B cell (primary cell): Measurements from ENCODE around the gene FFAR4. TPM values are rescaled to one million over a fixed set of nuclear protein-coding genes. Genes with fewer than 3 reads are reported as not detected.

ENCODE experiments used
- ATAC-seq: fragments of 200-7000 bp; cut with Tn5 transposase; one replicate; pipeline ENCODE4 v1.10.0; 2021; ENCODE audit warnings: low read depth, mild to moderate bottlenecking, moderate number of reproducible peaks, moderate library complexity
- CTCF ChIA-PET: fragments of 350-600 bp; sonication (Branson Sonifier 250); formaldehyde crosslinking; loops from one replicate; lab custom pipeline; 2021; ENCODE audit warnings: antibody characterized with exemption, inconsistent platforms; lab: Charles Lee
- POLR2A ChIA-PET: fragments of 350-600 bp; sonication (Branson Sonifier 250); formaldehyde crosslinking; loops from one replicate; lab custom pipeline; 2021; ENCODE audit warnings: antibody characterized with exemption; lab: Charles Lee
- DNase-seq: peaks from one replicate; pipeline ENCODE4 v3.0.0; 2013
- H2AFZ ChIP-seq: 2 replicates; pipeline ENCODE4 v1.6.1; 2012; ENCODE audit warnings: mild to moderate bottlenecking, low read depth, low read length; ENCODE audit not compliant: insufficient read depth, poor library complexity, severe bottlenecking
- H3K27ac ChIP-seq, 2 donors: 1 replicate in 1 of 2; 2 replicates in 1 of 2; pipeline ENCODE4 v1.5.1; 2012 to 2013; ENCODE audit warnings: low read length in 2 of 2, mild to moderate bottlenecking in 2 of 2, moderate library complexity in 1 of 2
- H3K27me3 ChIP-seq, 4 experiments: fragments of 200-600 bp in 1 of 4; sonication (generic) in 1 of 4; replicated peaks in 1 of 4; 1 replicate in 2 of 4; 2 replicates in 2 of 4; pipeline versions ENCODE4 v1.6.1 to v1.7.0; 2013 to 2016; ENCODE audit warnings: low read length in 3 of 4, mild to moderate bottlenecking in 2 of 4, mixed read lengths in 1 of 4, moderate library complexity in 1 of 4; ENCODE audit not compliant: insufficient read depth in 4 of 4, control insufficient read depth in 3 of 4; ENCODE audit errors: control extremely low read depth in 1 of 4
- H3K36me3 ChIP-seq, 2 experiments: replicated peaks in 1 of 2; 1 replicate in 1 of 2; 2 replicates in 1 of 2; pipeline versions ENCODE4 v1.6.1 to v1.7.1; 2013; ENCODE audit warnings: low read length in 1 of 2; ENCODE audit not compliant: insufficient read depth in 2 of 2, control insufficient read depth in 1 of 2; ENCODE audit errors: control extremely low read depth in 1 of 2, extremely low read depth in 1 of 2
- H3K4me1 ChIP-seq, 2 donors: fragments of 200-600 bp in 1 of 2; sonication (generic) in 1 of 2; 1 replicate in 1 of 2; 2 replicates in 1 of 2; pipeline versions ENCODE4 v1.5.1 to v1.6.1; 2013 to 2017; ENCODE audit warnings: low read length in 2 of 2; ENCODE audit not compliant: control insufficient read depth in 2 of 2, insufficient read depth in 2 of 2
- H3K4me2 ChIP-seq: replicated peaks from 2 replicates; pipeline ENCODE3; 2012; ENCODE audit warnings: mild to moderate bottlenecking, low read depth, low read length; ENCODE audit not compliant: poor library complexity, severe bottlenecking
- H3K4me3 ChIP-seq, 5 experiments: fragments of 200-600 bp in 1 of 5; sonication (generic) in 1 of 5; 1 replicate in 3 of 5; 2 replicates in 2 of 5; pipeline versions ENCODE4 v1.5.1 to v1.7.0; 2011 to 2016; ENCODE audit warnings: low read length in 4 of 5, mild to moderate bottlenecking in 4 of 5, low read depth in 2 of 5, control low read depth in 1 of 5, moderate library complexity in 1 of 5; ENCODE audit not compliant: insufficient read depth in 1 of 5; ENCODE audit errors: control extremely low read depth in 1 of 5, extremely low read depth in 1 of 5
- H3K79me2 ChIP-seq: fragments of 200-600 bp; sonication (generic); one replicate; pipeline ENCODE4 v1.6.0; 2016; ENCODE audit warnings: low read length; ENCODE audit not compliant: control insufficient read depth, insufficient read depth
- H3K9ac ChIP-seq: fragments of 200-600 bp; sonication (generic); 2 replicates; pipeline ENCODE4 v1.6.1; 2017; ENCODE audit warnings: mild to moderate bottlenecking, low read length, moderate library complexity
- H3K9me3 ChIP-seq, 3 donors: one replicate each; pipeline versions ENCODE4 v1.6.1 to v1.7.1; 2013; ENCODE audit warnings: low read length in 2 of 3; ENCODE audit not compliant: control insufficient read depth in 2 of 3, insufficient read depth in 1 of 3; ENCODE audit errors: control extremely low read depth in 1 of 3
- H4K20me1 ChIP-seq: 2 replicates; pipeline ENCODE4 v1.6.0; 2012; ENCODE audit warnings: mild to moderate bottlenecking, low read length; ENCODE audit not compliant: insufficient read depth, control insufficient read depth, poor library complexity, severe bottlenecking
- H3K27ac Mint-ChIP-seq: one replicate; pipeline ENCODE4 v1.8.0; 2021; ENCODE audit warnings: mixed read lengths
- H3K27me3 Mint-ChIP-seq: one replicate; pipeline ENCODE4 v1.8.0; 2021; ENCODE audit warnings: mixed read lengths
- H3K4me1 Mint-ChIP-seq: one replicate; pipeline ENCODE4 v1.8.0; 2021; ENCODE audit warnings: mixed read lengths
- H3K4me3 Mint-ChIP-seq: one replicate; pipeline ENCODE4 v1.8.0; 2021; ENCODE audit warnings: mixed read lengths
- H3K9me3 Mint-ChIP-seq: one replicate; pipeline ENCODE4 v1.8.0; 2022; ENCODE audit warnings: mixed read lengths; ENCODE audit not compliant: insufficient read depth
- EZH2 ChIP-seq: IDR thresholded peaks from 2 replicates; pipeline ENCODE4 v1.6.1; 2012; ENCODE audit warnings: borderline replicate concordance, low read depth, mild to moderate bottlenecking, moderate library complexity, low read length; ENCODE audit not compliant: insufficient read depth, poor library complexity, severe bottlenecking
- WGBS: methylation state at CpG from one replicate; pipeline ENCODE4 v1.1.5; 2013; ENCODE audit warnings: missing lambda C conversion rate; ENCODE audit not compliant: insufficient coverage; 5-methylcytosine and 5-hydroxymethylcytosine counted together
- intact Hi-C: fragments of 100-400 bp; cut with micrococcal nuclease; formaldehyde crosslinking; loops from one replicate; pipeline ENCODE4 v1.10.0; 2022
- polyA plus RNA-seq: library from polyadenylated mRNA; depleted of rRNA; stranded (reverse); fragments of >200 nt; gene quantifications from 2 replicates; pipeline ENCODE4 v1.2.3, GENCODE V29; 2012
- total RNA-seq, 2 donors: library from RNA; stranded (reverse); fragments of 120-200 nt in 1 of 2; gene quantifications; 1 replicate in 1 of 2; 2 replicates in 1 of 2; pipeline versions ENCODE4 v1.2.3 to v1.2.4, GENCODE V29; 2013 to 2022
- TF ChIP-seq, protein P1 (sequence below): fragments of 200-600 bp; IDR thresholded peaks from one replicate; pipeline ENCODE4 v1.8.0; 2022; ENCODE audit warnings: antibody characterized with exemption, mild to moderate bottlenecking

Gene FFAR4
- total and polyA plus RNA-seq, 2 donors (not counting 1 experiment from before 2014, with no cell fraction given), result not detected

DNA sequence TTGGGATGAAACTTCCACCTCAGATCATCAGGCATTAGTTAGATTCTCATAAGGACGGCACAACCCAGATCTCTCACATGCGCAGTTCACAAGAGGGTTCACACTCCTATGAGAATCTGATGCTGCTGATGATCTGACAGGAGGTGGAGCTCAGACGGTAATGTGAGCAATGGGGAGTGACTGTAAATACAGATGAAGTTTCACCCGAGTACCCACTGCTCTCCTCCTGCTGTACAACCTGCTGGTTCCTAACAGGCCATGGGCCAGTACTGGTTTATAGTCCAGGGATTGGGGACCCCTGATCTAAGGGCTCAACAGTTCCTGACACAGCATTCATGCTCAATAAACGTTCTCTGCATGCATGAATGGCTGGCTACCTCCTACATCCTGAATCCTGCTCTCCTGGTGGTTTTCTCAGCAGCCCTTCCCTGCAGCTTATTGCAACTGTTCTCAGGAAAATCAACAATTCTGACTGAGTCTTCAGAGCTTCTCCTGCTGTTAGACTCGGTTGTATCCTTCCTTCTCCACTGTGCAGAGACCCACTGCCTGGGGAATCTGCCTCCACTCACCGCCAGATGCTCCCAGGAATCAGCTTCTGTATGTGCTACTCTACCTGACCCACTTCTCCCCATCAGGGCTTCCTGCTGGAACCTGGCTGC lies 63.3 kb downstream of the FFAR4 start:
- H3K9ac ChIP-seq, result no peak overlapping the region
- H3K27ac ChIP-seq, result no peak overlapping the region
- no peaks in the 10 kb centered on the region for H3K79me2 ChIP-seq
- no peaks in the 10 kb centered on the region for H4K20me1 ChIP-seq
- TF ChIP-seq, protein P1, sequence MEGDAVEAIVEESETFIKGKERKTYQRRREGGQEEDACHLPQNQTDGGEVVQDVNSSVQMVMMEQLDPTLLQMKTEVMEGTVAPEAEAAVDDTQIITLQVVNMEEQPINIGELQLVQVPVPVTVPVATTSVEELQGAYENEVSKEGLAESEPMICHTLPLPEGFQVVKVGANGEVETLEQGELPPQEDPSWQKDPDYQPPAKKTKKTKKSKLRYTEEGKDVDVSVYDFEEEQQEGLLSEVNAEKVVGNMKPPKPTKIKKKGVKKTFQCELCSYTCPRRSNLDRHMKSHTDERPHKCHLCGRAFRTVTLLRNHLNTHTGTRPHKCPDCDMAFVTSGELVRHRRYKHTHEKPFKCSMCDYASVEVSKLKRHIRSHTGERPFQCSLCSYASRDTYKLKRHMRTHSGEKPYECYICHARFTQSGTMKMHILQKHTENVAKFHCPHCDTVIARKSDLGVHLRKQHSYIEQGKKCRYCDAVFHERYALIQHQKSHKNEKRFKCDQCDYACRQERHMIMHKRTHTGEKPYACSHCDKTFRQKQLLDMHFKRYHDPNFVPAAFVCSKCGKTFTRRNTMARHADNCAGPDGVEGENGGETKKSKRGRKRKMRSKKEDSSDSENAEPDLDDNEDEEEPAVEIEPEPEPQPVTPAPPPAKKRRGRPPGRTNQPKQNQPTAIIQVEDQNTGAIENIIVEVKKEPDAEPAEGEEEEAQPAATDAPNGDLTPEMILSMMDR, result no peak
- no peak for TF ChIP-seq EZH2
- no peak overlapping the region for H3K4me3 ChIP-seq
- no peak overlapping the region for H2AFZ ChIP-seq
- H3K4me1 ChIP-seq, result no peaks in the 10 kb centered on the region
- H3K4me3 Mint-ChIP-seq, result no peak overlapping the region
- POLR2A ChIA-PET, result no interaction called here
- H3K9me3 Mint-ChIP-seq, result no peaks in the 10 kb centered on the region
- intact Hi-C loops, result no loop called here
- CTCF ChIA-PET, result no interaction called here
- no peaks in the 10 kb centered on the region for H3K4me1 Mint-ChIP-seq
- no peaks in the 10 kb centered on the region for H3K36me3 ChIP-seq
- ATAC-seq, result no peak
- no peak overlapping the region for H3K27ac Mint-ChIP-seq
- 90% methylated on average over 6 of the region's 7 CpGs for WGBS
- peaks cover 0 to 3% (median 1%) of the 10 kb centered on the region in 4 experiments for H3K27me3 ChIP-seq
- H3K27me3 Mint-ChIP-seq, result peaks cover 35% of the 10 kb centered on the region
- H3K4me2 ChIP-seq, result no peak overlapping the region
- no peaks in the 10 kb centered on the region for H3K9me3 ChIP-seq
- DNase-seq, result no peak

DNA sequence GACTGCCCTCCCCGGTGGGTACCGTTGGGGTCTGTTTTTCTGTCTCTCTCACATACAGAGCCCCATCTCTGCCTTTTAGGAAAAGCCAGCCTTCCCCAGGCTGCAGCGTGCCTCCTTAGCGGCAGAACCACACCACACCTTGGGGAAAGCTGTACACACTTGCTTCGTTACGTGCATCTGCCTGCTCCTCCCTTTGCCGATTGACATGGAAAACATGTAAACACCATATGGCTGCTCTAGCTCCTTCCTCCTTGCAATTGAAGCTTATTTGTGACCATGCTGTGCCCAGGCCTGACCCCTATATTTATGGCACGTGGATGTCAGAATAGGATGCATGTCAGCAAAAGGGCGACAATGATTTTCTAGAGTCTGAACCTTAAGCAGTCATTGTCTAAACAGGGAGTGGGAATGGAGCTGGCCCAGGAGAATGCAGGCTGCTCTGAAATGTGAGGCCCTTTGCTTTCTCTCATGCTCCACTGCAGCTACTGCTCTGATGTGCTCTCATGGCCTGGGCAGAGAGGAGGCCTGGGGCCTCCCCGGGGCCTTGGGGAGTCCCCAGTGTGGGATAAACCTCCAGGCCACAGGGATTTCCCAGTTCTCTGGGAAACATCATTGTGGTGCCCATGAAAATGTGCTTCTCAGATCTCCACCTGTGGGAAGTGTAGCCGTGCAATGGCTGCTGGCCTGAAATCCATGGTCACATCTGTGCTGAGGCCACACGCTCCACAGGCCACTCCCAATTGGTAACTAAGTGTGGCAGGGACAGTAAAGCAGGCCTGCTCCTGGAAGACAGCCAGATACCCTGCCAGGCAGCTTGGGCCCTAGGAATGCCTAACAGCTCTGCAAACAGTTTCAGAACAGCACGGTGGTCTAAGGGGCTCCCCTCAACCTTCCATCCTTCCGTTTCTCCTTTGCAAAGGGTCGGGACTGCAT lies 64.4 kb downstream of the FFAR4 start:
- peaks cover 0 to 3% (median 0%) of the 10 kb centered on the region in 4 experiments for H3K27me3 ChIP-seq
- H3K4me1 ChIP-seq, result no peaks in the 10 kb centered on the region
- H3K9me3 ChIP-seq, result no peaks in the 10 kb centered on the region
- Mint-ChIP-seq H3K4me1 (no peaks in the 10 kb centered on the region), H3K4me3 (no peak overlapping the region), H3K27ac (no peak overlapping the region), H3K9me3 (no peaks in the 10 kb centered on the region), H3K27me3 (peaks cover 26% of the 10 kb centered on the region)
- ATAC-seq (no peak), DNase-seq (no peak)
- no peaks in the 10 kb centered on the region for H3K79me2 ChIP-seq
- H3K9ac ChIP-seq, result no peak overlapping the region
- ChIA-PET CTCF (no interaction called here), POLR2A (no interaction called here)
- intact Hi-C loops, result no loop called here
- no peak overlapping the region for H2AFZ ChIP-seq
- H3K27ac ChIP-seq, result no peak overlapping the region
- WGBS, result 91% methylated on average over 15 of the region's 15 CpGs
- H3K4me2 ChIP-seq, result no peak overlapping the region
- TF ChIP-seq, protein P1, result no peak
- TF ChIP-seq EZH2, result no peak
- no peaks in the 10 kb centered on the region for H3K36me3 ChIP-seq
- no peak overlapping the region for H3K4me3 ChIP-seq
- H4K20me1 ChIP-seq, result no peaks in the 10 kb centered on the region
